WTC11 (cell line): ENCODE measurements around the gene MLEC. TPM values are rescaled to one million over a fixed set of nuclear protein-coding genes. Genes with fewer than 3 reads are reported as not detected.

ENCODE experiments used
- ATAC-seq: fragments of 200-7000 bp; cut with Tn5 transposase; 2 replicates; pipeline ENCODE4 v1.10.0; 2021; ENCODE audit warnings: mild to moderate bottlenecking, moderate library complexity
- CTCF ChIA-PET: fragments of 300-600 bp; sonication (Branson Sonifier 250); formaldehyde crosslinking; loops from one replicate; lab custom pipeline; 2021; ENCODE audit warnings: antibody characterized with exemption; lab: Charles Lee
- POLR2A ChIA-PET: fragments of 350-600 bp; sonication (Branson Sonifier 250); formaldehyde crosslinking; loops from one replicate; lab custom pipeline; 2021; ENCODE audit warnings: antibody characterized with exemption; lab: Charles Lee
- DNase-seq: peaks from one replicate; pipeline ENCODE4 v3.0.0; 2021; ENCODE audit warnings: low spot score
- H3K27ac Mint-ChIP-seq: 2 replicates; pipeline ENCODE4 v1.8.0; 2021; ENCODE audit warnings: mixed read lengths
- H3K27me3 Mint-ChIP-seq: 2 replicates; pipeline ENCODE4 v1.8.0; 2021; ENCODE audit warnings: low read depth, mild to moderate bottlenecking, moderate library complexity, mixed read lengths
- H3K36me3 Mint-ChIP-seq: 2 replicates; pipeline ENCODE4 v1.8.0; 2021; ENCODE audit warnings: mixed read lengths
- H3K4me1 Mint-ChIP-seq: 2 replicates; pipeline ENCODE4 v1.8.0; 2022; ENCODE audit warnings: mixed read lengths
- H3K4me3 Mint-ChIP-seq: 2 replicates; pipeline ENCODE4 v1.8.0; 2021; ENCODE audit warnings: mild to moderate bottlenecking, moderate library complexity, mixed read lengths
- H3K9me3 Mint-ChIP-seq: 2 replicates; pipeline ENCODE4 v1.8.0; 2021; ENCODE audit warnings: mixed read lengths
- ESRRA ChIP-seq: sonication (generic); formaldehyde crosslinking; IDR thresholded peaks from 2 replicates; pipeline ENCODE4 v1.8.1; 2022; ENCODE audit warnings: mild to moderate bottlenecking, missing genetic modification reagents, borderline replicate concordance
- GABPB1 ChIP-seq: sonication (generic); formaldehyde crosslinking; IDR thresholded peaks from 2 replicates; pipeline ENCODE4 v1.8.1; 2023; ENCODE audit warnings: mild to moderate bottlenecking, missing genetic modification reagents
- MXD4 ChIP-seq: fragments of 250-450 bp; sonication (Bioruptor Pico); IDR thresholded peaks from 2 replicates; pipeline ENCODE4 v1.8.0; 2021; ENCODE audit warnings: mild to moderate bottlenecking, moderate library complexity, borderline replicate concordance
- NFE2L1 ChIP-seq: sonication (generic); formaldehyde crosslinking; IDR thresholded peaks from 2 replicates; pipeline ENCODE4 v1.8.1; 2023; ENCODE audit warnings: missing genetic modification reagents
- NR2C2 ChIP-seq: sonication (generic); formaldehyde crosslinking; IDR thresholded peaks from 2 replicates; pipeline ENCODE4 v1.8.0; 2022; ENCODE audit warnings: mild to moderate bottlenecking, missing genetic modification reagents
- OVOL2 ChIP-seq: fragments of 250-450 bp; sonication (Bioruptor Pico); IDR thresholded peaks from 2 replicates; pipeline ENCODE4 v1.9.0; 2021; ENCODE audit warnings: mild to moderate bottlenecking, borderline replicate concordance
- RELA ChIP-seq: sonication (generic); formaldehyde crosslinking; IDR thresholded peaks from 2 replicates; pipeline ENCODE4 v1.8.1; 2022; ENCODE audit warnings: missing genetic modification reagents, mild to moderate bottlenecking, borderline replicate concordance
- SMAD3 ChIP-seq: sonication (generic); formaldehyde crosslinking; IDR thresholded peaks from 2 replicates; pipeline ENCODE4 v1.8.0; 2022; ENCODE audit warnings: missing genetic modification reagents, mild to moderate bottlenecking, borderline replicate concordance
- total RNA-seq: library from RNA; stranded (reverse); gene quantifications from 3 replicates; pipeline ENCODE4 v1.2.3, GENCODE V29; 2021
- TF ChIP-seq, protein P1 (sequence below): sonication (generic); formaldehyde crosslinking; IDR thresholded peaks from 2 replicates; pipeline ENCODE4 v1.8.0; 2023; ENCODE audit warnings: missing genetic modification reagents, mild to moderate bottlenecking, borderline replicate concordance
- TF ChIP-seq, protein P2 (sequence below): fragments of 250-450 bp; sonication (Bioruptor Pico); IDR thresholded peaks from 2 replicates; pipeline ENCODE4 v2.1.2; 2022; ENCODE audit warnings: mild to moderate bottlenecking, moderate library complexity
- TF ChIP-seq, protein P3 (sequence below): fragments of 200-600 bp; IDR thresholded peaks from 2 replicates; pipeline ENCODE4 v1.8.0; 2022; ENCODE audit warnings: antibody characterized with exemption
- TF ChIP-seq, protein P4 (sequence below): sonication (generic); formaldehyde crosslinking; IDR thresholded peaks from 2 replicates; pipeline ENCODE4 v1.8.1; 2023; ENCODE audit warnings: mild to moderate bottlenecking, missing genetic modification reagents, moderate library complexity
- TF ChIP-seq, protein P5 (sequence below): fragments of 250-450 bp; sonication (Bioruptor Pico); IDR thresholded peaks from 2 replicates; pipeline ENCODE4 v1.9.0; 2021; ENCODE audit warnings: mild to moderate bottlenecking
- TF ChIP-seq, protein P6 (sequence below): sonication (generic); formaldehyde crosslinking; conservative IDR thresholded peaks from 2 replicates; pipeline ENCODE4 v1.8.1; 2023; ENCODE audit warnings: mild to moderate bottlenecking, low read depth, missing genetic modification reagents, moderate library complexity

The MLEC gene
- total RNA-seq, 1 experiment from 2014 or later: 278 TPM

DNA sequence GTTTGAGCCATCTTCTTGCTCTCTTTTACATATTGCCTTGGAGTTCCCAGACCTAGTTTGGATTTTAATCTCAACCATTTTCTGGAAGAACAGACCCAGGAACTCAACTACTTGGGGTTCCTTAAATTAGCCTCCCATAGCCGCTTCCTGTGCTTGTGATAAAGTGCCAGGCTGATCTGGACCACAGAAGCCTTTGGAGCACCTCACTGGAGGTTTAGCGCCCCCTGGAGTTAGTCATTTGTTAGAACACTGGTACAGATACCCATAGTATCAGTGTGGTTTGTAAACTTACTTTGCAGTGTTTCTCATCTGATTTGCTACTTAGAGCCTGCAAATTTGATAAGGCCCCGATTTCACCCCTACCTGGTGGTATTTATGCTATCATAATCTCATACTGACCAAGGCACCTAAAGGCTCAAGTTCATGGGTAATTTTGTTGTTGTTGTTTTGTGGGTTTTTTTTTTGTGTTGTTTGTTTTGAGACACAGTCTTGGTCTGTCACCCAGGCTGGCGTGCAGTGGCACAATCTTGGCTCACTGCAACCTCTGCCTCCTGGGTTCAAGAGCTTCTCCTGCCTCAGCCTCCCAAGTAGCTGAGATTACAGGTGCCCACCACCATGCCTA lies 27.0 kb downstream of the MLEC start:
- Mint-ChIP-seq H3K4me3 (no peak overlapping the region), H3K27me3 (no peaks in the 10 kb centered on the region), H3K36me3 (peaks cover 51% of the 10 kb centered on the region), H3K27ac (peak overlapping the region; percentile 86), H3K9me3 (no peaks in the 10 kb centered on the region), H3K4me1 (peaks cover 26% of the 10 kb centered on the region)
- ChIA-PET CTCF (no interaction called here), POLR2A (no interaction called here)
- DNase-seq: peak; percentile 65
- ATAC-seq: peak; percentile 49
- TF ChIP-seq NFE2L1 (CRISPR knock-in tag) (no peak), NR2C2 (CRISPR knock-in tag) (no peak)
- TF ChIP-seq, protein P1, sequence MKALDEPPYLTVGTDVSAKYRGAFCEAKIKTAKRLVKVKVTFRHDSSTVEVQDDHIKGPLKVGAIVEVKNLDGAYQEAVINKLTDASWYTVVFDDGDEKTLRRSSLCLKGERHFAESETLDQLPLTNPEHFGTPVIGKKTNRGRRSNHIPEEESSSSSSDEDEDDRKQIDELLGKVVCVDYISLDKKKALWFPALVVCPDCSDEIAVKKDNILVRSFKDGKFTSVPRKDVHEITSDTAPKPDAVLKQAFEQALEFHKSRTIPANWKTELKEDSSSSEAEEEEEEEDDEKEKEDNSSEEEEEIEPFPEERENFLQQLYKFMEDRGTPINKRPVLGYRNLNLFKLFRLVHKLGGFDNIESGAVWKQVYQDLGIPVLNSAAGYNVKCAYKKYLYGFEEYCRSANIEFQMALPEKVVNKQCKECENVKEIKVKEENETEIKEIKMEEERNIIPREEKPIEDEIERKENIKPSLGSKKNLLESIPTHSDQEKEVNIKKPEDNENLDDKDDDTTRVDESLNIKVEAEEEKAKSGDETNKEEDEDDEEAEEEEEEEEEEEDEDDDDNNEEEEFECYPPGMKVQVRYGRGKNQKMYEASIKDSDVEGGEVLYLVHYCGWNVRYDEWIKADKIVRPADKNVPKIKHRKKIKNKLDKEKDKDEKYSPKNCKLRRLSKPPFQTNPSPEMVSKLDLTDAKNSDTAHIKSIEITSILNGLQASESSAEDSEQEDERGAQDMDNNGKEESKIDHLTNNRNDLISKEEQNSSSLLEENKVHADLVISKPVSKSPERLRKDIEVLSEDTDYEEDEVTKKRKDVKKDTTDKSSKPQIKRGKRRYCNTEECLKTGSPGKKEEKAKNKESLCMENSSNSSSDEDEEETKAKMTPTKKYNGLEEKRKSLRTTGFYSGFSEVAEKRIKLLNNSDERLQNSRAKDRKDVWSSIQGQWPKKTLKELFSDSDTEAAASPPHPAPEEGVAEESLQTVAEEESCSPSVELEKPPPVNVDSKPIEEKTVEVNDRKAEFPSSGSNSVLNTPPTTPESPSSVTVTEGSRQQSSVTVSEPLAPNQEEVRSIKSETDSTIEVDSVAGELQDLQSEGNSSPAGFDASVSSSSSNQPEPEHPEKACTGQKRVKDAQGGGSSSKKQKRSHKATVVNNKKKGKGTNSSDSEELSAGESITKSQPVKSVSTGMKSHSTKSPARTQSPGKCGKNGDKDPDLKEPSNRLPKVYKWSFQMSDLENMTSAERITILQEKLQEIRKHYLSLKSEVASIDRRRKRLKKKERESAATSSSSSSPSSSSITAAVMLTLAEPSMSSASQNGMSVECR: no peak
- TF ChIP-seq, protein P2, sequence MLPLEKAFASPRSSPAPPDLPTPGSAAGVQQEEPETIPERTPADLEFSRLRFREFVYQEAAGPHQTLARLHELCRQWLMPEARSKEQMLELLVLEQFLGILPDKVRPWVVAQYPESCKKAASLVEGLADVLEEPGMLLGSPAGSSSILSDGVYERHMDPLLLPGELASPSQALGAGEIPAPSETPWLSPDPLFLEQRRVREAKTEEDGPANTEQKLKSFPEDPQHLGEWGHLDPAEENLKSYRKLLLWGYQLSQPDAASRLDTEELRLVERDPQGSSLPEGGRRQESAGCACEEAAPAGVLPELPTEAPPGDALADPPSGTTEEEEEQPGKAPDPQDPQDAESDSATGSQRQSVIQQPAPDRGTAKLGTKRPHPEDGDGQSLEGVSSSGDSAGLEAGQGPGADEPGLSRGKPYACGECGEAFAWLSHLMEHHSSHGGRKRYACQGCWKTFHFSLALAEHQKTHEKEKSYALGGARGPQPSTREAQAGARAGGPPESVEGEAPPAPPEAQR (CRISPR knock-in tag): no peak
- TF ChIP-seq, protein P3, sequence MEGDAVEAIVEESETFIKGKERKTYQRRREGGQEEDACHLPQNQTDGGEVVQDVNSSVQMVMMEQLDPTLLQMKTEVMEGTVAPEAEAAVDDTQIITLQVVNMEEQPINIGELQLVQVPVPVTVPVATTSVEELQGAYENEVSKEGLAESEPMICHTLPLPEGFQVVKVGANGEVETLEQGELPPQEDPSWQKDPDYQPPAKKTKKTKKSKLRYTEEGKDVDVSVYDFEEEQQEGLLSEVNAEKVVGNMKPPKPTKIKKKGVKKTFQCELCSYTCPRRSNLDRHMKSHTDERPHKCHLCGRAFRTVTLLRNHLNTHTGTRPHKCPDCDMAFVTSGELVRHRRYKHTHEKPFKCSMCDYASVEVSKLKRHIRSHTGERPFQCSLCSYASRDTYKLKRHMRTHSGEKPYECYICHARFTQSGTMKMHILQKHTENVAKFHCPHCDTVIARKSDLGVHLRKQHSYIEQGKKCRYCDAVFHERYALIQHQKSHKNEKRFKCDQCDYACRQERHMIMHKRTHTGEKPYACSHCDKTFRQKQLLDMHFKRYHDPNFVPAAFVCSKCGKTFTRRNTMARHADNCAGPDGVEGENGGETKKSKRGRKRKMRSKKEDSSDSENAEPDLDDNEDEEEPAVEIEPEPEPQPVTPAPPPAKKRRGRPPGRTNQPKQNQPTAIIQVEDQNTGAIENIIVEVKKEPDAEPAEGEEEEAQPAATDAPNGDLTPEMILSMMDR: peak; percentile 90
- TF ChIP-seq, protein P4, sequence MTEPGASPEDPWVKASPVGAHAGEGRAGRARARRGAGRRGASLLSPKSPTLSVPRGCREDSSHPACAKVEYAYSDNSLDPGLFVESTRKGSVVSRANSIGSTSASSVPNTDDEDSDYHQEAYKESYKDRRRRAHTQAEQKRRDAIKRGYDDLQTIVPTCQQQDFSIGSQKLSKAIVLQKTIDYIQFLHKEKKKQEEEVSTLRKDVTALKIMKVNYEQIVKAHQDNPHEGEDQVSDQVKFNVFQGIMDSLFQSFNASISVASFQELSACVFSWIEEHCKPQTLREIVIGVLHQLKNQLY (CRISPR knock-in tag): no peak

DNA sequence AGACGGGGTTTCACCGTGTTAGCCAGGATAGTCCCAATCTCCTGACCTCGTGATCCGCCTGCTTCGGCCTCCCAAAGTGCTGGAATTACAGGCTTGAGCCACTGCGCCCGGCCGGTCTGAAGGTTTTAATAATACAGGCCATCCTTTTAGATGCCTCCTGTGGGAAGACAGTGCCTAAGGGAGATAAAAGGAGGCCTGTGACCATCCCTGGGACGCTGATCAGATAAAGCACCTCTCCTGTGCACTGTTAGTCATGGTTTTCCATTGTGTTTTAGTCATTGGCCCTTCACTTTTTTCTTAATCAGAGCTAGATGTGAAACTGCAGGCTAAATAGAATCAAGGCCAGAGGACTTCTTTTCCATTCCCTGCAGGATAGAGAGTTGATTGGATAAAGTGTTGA lies 31.1 kb downstream of the MLEC start:
- ATAC-seq (no peak), DNase-seq (no peak)
- CTCF ChIA-PET: no interaction called here
- Mint-ChIP-seq H3K36me3 (peaks cover 85% of the 10 kb centered on the region), H3K4me3 (no peak overlapping the region), H3K9me3 (no peaks in the 10 kb centered on the region), H3K27me3 (no peaks in the 10 kb centered on the region), H3K4me1 (no peaks in the 10 kb centered on the region; the same call in 1 of the 2 replicates), H3K27ac (no peak overlapping the region)
- POLR2A ChIA-PET: no interaction called here
- TF ChIP-seq, protein P5, sequence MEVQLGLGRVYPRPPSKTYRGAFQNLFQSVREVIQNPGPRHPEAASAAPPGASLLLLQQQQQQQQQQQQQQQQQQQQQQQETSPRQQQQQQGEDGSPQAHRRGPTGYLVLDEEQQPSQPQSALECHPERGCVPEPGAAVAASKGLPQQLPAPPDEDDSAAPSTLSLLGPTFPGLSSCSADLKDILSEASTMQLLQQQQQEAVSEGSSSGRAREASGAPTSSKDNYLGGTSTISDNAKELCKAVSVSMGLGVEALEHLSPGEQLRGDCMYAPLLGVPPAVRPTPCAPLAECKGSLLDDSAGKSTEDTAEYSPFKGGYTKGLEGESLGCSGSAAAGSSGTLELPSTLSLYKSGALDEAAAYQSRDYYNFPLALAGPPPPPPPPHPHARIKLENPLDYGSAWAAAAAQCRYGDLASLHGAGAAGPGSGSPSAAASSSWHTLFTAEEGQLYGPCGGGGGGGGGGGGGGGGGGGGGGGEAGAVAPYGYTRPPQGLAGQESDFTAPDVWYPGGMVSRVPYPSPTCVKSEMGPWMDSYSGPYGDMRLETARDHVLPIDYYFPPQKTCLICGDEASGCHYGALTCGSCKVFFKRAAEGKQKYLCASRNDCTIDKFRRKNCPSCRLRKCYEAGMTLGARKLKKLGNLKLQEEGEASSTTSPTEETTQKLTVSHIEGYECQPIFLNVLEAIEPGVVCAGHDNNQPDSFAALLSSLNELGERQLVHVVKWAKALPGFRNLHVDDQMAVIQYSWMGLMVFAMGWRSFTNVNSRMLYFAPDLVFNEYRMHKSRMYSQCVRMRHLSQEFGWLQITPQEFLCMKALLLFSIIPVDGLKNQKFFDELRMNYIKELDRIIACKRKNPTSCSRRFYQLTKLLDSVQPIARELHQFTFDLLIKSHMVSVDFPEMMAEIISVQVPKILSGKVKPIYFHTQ: no peak
- TF ChIP-seq, protein P6, sequence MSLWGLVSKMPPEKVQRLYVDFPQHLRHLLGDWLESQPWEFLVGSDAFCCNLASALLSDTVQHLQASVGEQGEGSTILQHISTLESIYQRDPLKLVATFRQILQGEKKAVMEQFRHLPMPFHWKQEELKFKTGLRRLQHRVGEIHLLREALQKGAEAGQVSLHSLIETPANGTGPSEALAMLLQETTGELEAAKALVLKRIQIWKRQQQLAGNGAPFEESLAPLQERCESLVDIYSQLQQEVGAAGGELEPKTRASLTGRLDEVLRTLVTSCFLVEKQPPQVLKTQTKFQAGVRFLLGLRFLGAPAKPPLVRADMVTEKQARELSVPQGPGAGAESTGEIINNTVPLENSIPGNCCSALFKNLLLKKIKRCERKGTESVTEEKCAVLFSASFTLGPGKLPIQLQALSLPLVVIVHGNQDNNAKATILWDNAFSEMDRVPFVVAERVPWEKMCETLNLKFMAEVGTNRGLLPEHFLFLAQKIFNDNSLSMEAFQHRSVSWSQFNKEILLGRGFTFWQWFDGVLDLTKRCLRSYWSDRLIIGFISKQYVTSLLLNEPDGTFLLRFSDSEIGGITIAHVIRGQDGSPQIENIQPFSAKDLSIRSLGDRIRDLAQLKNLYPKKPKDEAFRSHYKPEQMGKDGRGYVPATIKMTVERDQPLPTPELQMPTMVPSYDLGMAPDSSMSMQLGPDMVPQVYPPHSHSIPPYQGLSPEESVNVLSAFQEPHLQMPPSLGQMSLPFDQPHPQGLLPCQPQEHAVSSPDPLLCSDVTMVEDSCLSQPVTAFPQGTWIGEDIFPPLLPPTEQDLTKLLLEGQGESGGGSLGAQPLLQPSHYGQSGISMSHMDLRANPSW (CRISPR knock-in tag): no peak
- no peak for TF ChIP-seq GABPB1 (CRISPR knock-in tag)
- TF ChIP-seq SMAD3 (CRISPR knock-in tag): no peak
- TF ChIP-seq, protein P1: no peak
- TF ChIP-seq ESRRA (CRISPR knock-in tag): no peak
- TF ChIP-seq MXD4 (CRISPR knock-in tag): no peak
- no peak for TF ChIP-seq OVOL2 (CRISPR knock-in tag)
- TF ChIP-seq RELA: no peak
